ENCODE measurements around the gene CACNA2D4.

CACNA2D4 gene

DNA sequence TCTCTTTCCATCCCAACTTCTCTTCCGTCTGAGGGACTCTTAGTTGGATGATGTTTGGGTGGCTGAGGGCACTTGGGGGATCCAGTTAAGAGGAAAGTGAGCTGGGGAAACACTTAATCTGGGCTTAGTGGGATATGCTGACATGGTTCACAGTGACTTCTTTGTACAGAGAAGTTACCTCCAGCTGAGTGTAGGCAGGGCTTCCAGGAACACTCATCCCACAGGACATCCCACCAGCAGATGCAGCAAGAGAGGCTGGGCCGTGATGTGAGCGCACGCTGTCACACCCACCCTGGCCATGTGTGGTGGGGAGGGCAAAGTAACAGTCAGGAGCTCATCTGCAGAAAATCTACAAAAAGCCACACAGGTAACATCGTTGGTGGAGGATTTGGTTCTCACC is 832 bp upstream of the CACNA2D4 start:
- no peaks in the 10 kb centered on the region for H3K9me3 ChIP-seq (ENCODE audit: control insufficient read depth in 2 of 2, low read length in 2 of 2)
- no peak overlapping the region for H3K4me3 ChIP-seq (ENCODE audit: low read length in 2 of 2)
- no peaks in the 10 kb centered on the region for H3K36me3 ChIP-seq (ENCODE audit: control insufficient read depth in 2 of 2, insufficient read depth in 2 of 2, low read length in 2 of 2)
- H3K27ac ChIP-seq (ENCODE audit: low read depth in 2 of 2, low read length in 2 of 2) = no peak overlapping the region
- H3K27me3 ChIP-seq (ENCODE audit: control insufficient read depth in 2 of 2, insufficient read depth in 2 of 2, low read length in 2 of 2) = no peaks in the 10 kb centered on the region
- H3K9ac ChIP-seq (ENCODE audit: low read depth in 1 of 2, low read length in 2 of 2) = no peak overlapping the region
- peaks cover 2 to 3% of the 10 kb centered on the region in 2 donors for H3K4me1 ChIP-seq (ENCODE audit: control insufficient read depth in 2 of 2, insufficient read depth in 2 of 2, low read length in 2 of 2)

GRCh38 chr12:1918884-1919236 is 408 bp upstream of the CACNA2D4 start:
- no peaks in the 10 kb centered on the region for H3K9me3 ChIP-seq (ENCODE audit: control insufficient read depth in 2 of 2, low read length in 2 of 2)
- H3K4me3 ChIP-seq (ENCODE audit: low read length in 2 of 2) = peak overlapping the region in 1 of 2 donors; percentile 44
- H3K36me3 ChIP-seq (ENCODE audit: control insufficient read depth in 2 of 2, insufficient read depth in 2 of 2, low read length in 2 of 2) = no peaks in the 10 kb centered on the region
- no peak overlapping the region for H3K9ac ChIP-seq (ENCODE audit: low read depth in 1 of 2, low read length in 2 of 2)
- H3K4me1 ChIP-seq (ENCODE audit: control insufficient read depth in 2 of 2, insufficient read depth in 2 of 2, low read length in 2 of 2) = peaks cover 2 to 3% of the 10 kb centered on the region in 2 donors
- no peaks in the 10 kb centered on the region for H3K27me3 ChIP-seq (ENCODE audit: control insufficient read depth in 2 of 2, insufficient read depth in 2 of 2, low read length in 2 of 2)
- peak overlapping the region in 1 of 2 donors; percentile 9 for H3K27ac ChIP-seq (ENCODE audit: low read depth in 2 of 2, low read length in 2 of 2)

DNA sequence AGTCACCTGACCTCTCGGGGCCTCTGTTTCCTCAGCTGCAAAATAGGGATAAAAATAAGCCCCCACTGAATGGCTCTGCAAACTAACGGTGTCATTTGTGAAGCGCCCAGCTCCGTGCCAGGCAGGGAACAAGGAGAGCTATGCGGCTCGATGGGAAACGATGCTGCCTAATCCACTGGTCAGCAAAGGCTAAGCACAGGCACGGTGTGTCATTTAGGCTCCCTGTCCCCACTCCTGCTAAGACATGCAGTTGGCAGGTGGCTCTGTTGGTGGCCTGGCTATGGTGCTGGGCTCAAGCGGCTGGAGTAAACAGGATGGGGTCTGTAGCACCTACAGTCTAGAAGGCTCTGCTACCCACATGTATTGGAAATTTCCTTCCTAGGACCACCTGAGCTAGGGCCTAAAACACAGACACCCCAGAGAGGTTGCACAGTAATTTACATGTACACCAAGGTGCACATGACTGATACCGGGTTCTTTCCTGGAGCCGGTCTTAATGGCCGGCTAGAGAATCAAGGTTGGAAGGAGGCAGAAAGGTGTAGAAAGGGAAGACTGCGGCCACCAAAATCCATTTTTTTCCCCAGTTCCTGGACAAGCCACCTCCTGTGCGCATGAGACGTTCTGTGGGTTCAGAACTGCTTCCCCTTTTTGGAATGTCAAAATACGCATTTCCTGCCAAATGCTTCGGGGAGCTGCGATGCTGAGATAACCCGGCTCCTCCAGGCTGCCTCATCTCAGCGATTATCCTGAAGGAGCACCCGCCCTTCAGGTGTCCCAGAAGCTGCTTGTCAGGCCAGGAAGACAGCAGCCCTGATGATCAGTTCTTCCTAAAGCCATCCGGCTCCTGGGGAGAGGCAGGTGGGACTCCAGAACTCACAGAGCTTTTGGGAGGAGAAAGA is 1.0 kb downstream of the CACNA2D4 start:
- Histone ChIP-seq H3K4me3 (ENCODE audit: low read length in 2 of 2) (peak overlapping the region in 1 of 2 donors; percentile 44), H3K4me1 (ENCODE audit: control insufficient read depth in 2 of 2, insufficient read depth in 2 of 2, low read length in 2 of 2) (peaks cover 2 to 3% of the 10 kb centered on the region in 2 donors), H3K9me3 (ENCODE audit: control insufficient read depth in 2 of 2, low read length in 2 of 2) (no peaks in the 10 kb centered on the region), H3K9ac (ENCODE audit: low read depth in 1 of 2, low read length in 2 of 2) (peak overlapping the region in 1 of 2 donors; percentile 34), H3K27me3 (ENCODE audit: control insufficient read depth in 2 of 2, insufficient read depth in 2 of 2, low read length in 2 of 2) (peaks cover 0 to 2% of the 10 kb centered on the region in 2 donors), H3K27ac (ENCODE audit: low read depth in 2 of 2, low read length in 2 of 2) (peak overlapping the region; percentile 54 to 64), H3K36me3 (ENCODE audit: control insufficient read depth in 2 of 2, insufficient read depth in 2 of 2, low read length in 2 of 2) (no peaks in the 10 kb centered on the region)

DNA sequence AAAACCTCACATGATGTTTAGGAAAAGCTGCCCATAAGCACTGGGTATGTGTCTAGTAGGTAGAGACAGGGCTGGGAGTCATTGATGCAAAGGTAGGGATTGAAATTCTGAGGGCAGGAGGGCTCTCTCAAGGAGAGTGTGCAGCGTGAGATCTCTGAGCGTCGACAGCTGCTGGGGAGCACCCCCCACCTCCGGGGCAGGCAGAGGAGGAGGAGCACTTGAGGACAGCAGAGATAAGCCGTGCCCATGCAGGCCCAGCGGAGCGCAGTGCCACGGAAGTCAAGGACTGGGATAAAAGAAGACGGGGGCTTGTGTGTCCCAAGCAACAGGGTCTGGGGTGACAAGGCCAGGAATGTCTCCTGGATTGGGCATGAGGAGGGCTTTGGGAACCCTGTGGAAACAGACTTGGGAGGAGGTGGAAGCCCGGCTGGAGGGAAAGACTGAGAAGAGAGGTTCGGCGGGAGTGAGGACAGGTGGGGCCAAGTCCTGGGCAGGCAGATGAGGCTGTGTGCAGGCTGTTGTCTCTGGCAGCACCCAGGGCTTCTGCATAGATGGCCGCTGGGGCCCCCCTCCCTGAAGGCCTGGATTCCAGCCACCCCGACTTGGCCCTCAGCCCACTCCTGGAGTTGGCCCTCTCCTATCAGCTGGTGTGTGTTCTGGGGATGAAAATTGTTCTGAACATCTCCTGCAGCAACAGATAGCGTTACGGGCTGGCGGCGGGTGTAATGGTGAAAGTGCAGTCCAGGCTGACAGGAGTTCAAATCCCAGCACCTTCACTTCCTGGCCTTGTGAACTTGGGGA is 1.9 kb downstream of the CACNA2D4 start:
- Histone ChIP-seq H3K27me3 (ENCODE audit: control insufficient read depth in 2 of 2, insufficient read depth in 2 of 2, low read length in 2 of 2) (peaks cover 0 to 2% of the 10 kb centered on the region in 2 donors), H3K27ac (ENCODE audit: low read depth in 2 of 2, low read length in 2 of 2) (no peak overlapping the region), H3K4me3 (ENCODE audit: low read length in 2 of 2) (no peak overlapping the region), H3K9ac (ENCODE audit: low read depth in 1 of 2, low read length in 2 of 2) (no peak overlapping the region), H3K9me3 (ENCODE audit: control insufficient read depth in 2 of 2, low read length in 2 of 2) (no peaks in the 10 kb centered on the region), H3K36me3 (ENCODE audit: control insufficient read depth in 2 of 2, insufficient read depth in 2 of 2, low read length in 2 of 2) (no peaks in the 10 kb centered on the region), H3K4me1 (ENCODE audit: control insufficient read depth in 2 of 2, insufficient read depth in 2 of 2, low read length in 2 of 2) (peaks cover 2 to 3% of the 10 kb centered on the region in 2 donors)

DNA sequence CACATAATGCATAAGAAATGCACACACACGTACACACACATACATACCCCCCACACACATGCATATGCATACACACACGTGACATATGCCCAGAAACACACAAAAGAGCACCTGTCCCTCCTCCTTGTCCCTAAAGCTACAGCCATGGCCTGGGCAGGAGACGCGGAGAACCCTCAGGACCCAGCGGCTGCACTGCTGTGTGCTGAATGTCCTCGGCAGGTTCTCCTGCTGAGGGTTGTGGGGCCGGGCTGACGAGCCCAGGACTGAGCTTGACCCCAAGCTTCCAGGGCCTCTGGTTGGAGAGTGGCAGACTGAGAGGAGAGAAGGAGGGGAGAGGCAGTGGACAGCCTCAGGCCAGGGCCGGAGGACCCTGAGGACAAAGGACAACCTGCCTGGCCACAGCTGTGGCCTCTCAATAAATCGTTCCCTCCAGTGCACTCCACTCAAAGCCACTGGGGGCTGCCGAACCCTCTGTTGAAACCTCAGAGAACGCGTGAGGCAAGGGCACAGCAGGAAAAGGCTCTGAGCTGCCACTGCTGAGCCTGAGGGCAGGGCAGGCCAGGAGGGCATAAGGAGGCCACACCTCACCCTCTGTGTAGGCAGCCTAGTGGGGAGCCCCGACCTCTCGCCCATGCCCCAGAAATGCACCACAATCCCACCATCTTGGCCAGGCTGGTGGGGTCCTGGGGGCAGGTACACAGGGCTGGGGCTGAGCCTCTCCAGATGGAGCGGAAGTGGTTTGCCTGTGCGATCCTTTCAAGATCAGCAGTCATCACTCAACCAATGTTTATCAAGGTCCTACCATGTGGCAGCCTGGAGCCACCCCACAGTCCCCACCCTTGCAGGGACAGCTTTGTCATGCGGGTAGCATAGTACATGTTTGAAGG is 3.1 kb downstream of the CACNA2D4 start:
- H3K27ac ChIP-seq (ENCODE audit: low read depth in 2 of 2, low read length in 2 of 2) = no peak overlapping the region
- H3K4me1 ChIP-seq (ENCODE audit: control insufficient read depth in 2 of 2, insufficient read depth in 2 of 2, low read length in 2 of 2) = peaks cover 2 to 3% of the 10 kb centered on the region in 2 donors
- H3K36me3 ChIP-seq (ENCODE audit: control insufficient read depth in 2 of 2, insufficient read depth in 2 of 2, low read length in 2 of 2) = no peaks in the 10 kb centered on the region
- H3K9ac ChIP-seq (ENCODE audit: low read depth in 1 of 2, low read length in 2 of 2) = no peak overlapping the region
- H3K27me3 ChIP-seq (ENCODE audit: control insufficient read depth in 2 of 2, insufficient read depth in 2 of 2, low read length in 2 of 2) = peaks cover 0 to 2% of the 10 kb centered on the region in 2 donors
- no peaks in the 10 kb centered on the region for H3K9me3 ChIP-seq (ENCODE audit: control insufficient read depth in 2 of 2, low read length in 2 of 2)
- no peak overlapping the region for H3K4me3 ChIP-seq (ENCODE audit: low read length in 2 of 2)

GRCh38 chr12:1914114-1914911 is 4.1 kb downstream of the CACNA2D4 start:
- H3K4me3 ChIP-seq (ENCODE audit: low read length in 2 of 2) = no peak overlapping the region
- H3K36me3 ChIP-seq (ENCODE audit: control insufficient read depth in 2 of 2, insufficient read depth in 2 of 2, low read length in 2 of 2) = no peaks in the 10 kb centered on the region
- H3K9ac ChIP-seq (ENCODE audit: low read depth in 1 of 2, low read length in 2 of 2) = no peak overlapping the region
- no peak overlapping the region for H3K27ac ChIP-seq (ENCODE audit: low read depth in 2 of 2, low read length in 2 of 2)
- peaks cover 0 to 2% of the 10 kb centered on the region in 2 donors for H3K27me3 ChIP-seq (ENCODE audit: control insufficient read depth in 2 of 2, insufficient read depth in 2 of 2, low read length in 2 of 2)
- peaks cover 2 to 3% of the 10 kb centered on the region in 2 donors for H3K4me1 ChIP-seq (ENCODE audit: control insufficient read depth in 2 of 2, insufficient read depth in 2 of 2, low read length in 2 of 2)
- H3K9me3 ChIP-seq (ENCODE audit: control insufficient read depth in 2 of 2, low read length in 2 of 2) = no peaks in the 10 kb centered on the region

DNA sequence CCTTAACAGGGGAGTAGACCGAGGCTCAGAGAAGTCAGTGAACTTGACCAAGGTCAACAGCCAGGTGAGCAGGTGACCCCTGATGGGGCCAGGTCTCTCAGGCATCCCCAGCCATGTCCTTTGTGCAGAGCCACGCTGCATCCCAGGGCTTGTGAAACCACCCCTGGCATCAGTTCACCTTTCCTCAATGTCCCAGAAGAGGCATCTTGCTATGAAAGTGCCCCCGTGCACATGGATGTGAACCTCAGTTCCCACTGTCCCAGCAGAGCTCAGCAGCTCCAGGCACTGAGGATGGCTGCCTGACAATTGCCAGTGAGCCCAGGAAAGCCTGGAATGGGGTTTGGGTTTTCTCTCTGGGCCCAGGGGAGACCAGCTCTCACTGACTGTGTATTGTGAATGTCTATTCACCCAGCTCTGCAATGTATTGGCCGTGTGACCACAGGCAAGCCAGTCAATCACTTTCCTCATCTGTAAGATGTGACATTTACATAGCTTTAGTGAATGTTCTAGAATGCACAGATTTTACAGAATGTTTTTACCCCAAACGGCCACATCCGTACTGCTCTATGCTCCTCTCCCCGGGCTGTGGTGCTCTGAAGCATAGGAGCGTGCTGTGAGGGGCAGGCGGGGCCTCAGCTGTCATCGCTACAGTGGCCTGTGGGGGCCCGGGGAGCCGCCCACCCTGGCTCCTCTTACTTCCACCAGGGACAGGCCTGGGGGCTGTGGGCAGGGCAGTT is 4.9 kb downstream of the CACNA2D4 start:
- Histone ChIP-seq H3K4me3 (ENCODE audit: low read length in 2 of 2) (no peak overlapping the region), H3K27me3 (ENCODE audit: control insufficient read depth in 2 of 2, insufficient read depth in 2 of 2, low read length in 2 of 2) (peaks cover 0 to 2% of the 10 kb centered on the region in 2 donors), H3K9me3 (ENCODE audit: control insufficient read depth in 2 of 2, low read length in 2 of 2) (no peaks in the 10 kb centered on the region), H3K27ac (ENCODE audit: low read depth in 2 of 2, low read length in 2 of 2) (no peak overlapping the region), H3K4me1 (ENCODE audit: control insufficient read depth in 2 of 2, insufficient read depth in 2 of 2, low read length in 2 of 2) (peaks cover 0 to 2% of the 10 kb centered on the region in 2 donors), H3K9ac (ENCODE audit: low read depth in 1 of 2, low read length in 2 of 2) (no peak overlapping the region), H3K36me3 (ENCODE audit: control insufficient read depth in 2 of 2, insufficient read depth in 2 of 2, low read length in 2 of 2) (no peaks in the 10 kb centered on the region)

- H3K9me3 ChIP-seq (ENCODE audit: control insufficient read depth in 2 of 2, low read length in 2 of 2) = no peaks in the 10 kb centered on the region
- no peak overlapping the region for H3K9ac ChIP-seq (ENCODE audit: low read depth in 1 of 2, low read length in 2 of 2)
- H3K27me3 ChIP-seq (ENCODE audit: control insufficient read depth in 2 of 2, insufficient read depth in 2 of 2, low read length in 2 of 2) = peaks cover 0 to 2% of the 10 kb centered on the region in 2 donors
- H3K27ac ChIP-seq (ENCODE audit: low read depth in 2 of 2, low read length in 2 of 2) = no peak overlapping the region
- H3K4me1 ChIP-seq (ENCODE audit: control insufficient read depth in 2 of 2, insufficient read depth in 2 of 2, low read length in 2 of 2) = peaks cover 0 to 6% of the 10 kb centered on the region in 2 donors
- no peaks in the 10 kb centered on the region for H3K36me3 ChIP-seq (ENCODE audit: control insufficient read depth in 2 of 2, insufficient read depth in 2 of 2, low read length in 2 of 2)
- no peak overlapping the region for H3K4me3 ChIP-seq (ENCODE audit: low read length in 2 of 2)
Measured at GRCh38 chr12:1912580-1913376, 5.7 kb downstream of the CACNA2D4 start.

Measured in mucosa of rectum (tissue), 2 donors.